Aorta (tissue), 5 donors: ENCODE results near the gene KCTD6. TPM values are rescaled to one million over a fixed set of nuclear protein-coding genes. Genes with fewer than 3 reads are reported as not detected.

ENCODE experiments used
- ATAC-seq: fragments of 200-7000 bp; cut with Tn5 transposase; one replicate; pipeline ENCODE4 v1.9.1; 2022; ENCODE audit warnings: moderate library complexity; ENCODE audit not compliant: low FRiP score
- DNase-seq, 2 donors: peaks; one replicate each; pipeline ENCODE4 v3.0.0-alpha.2; 2020
- H3K27ac ChIP-seq, 2 donors: one replicate each; pipeline ENCODE4 v1.5.1; 2013; ENCODE audit warnings: low read length in 2 of 2, mild to moderate bottlenecking in 2 of 2, moderate library complexity in 2 of 2, control low read depth in 1 of 2, inconsistent platforms in 1 of 2, low read depth in 1 of 2
- H3K27me3 ChIP-seq, 2 donors: one replicate each; pipeline ENCODE4 v1.6.1; 2013; ENCODE audit warnings: control low read depth in 1 of 2, low read length in 1 of 2, mild to moderate bottlenecking in 1 of 2, moderate library complexity in 1 of 2; ENCODE audit not compliant: insufficient read depth in 2 of 2, control insufficient read depth in 1 of 2
- H3K36me3 ChIP-seq, 2 donors: one replicate each; pipeline ENCODE4 v1.6.1; 2013; ENCODE audit warnings: control low read depth in 1 of 2, low read length in 1 of 2, mild to moderate bottlenecking in 1 of 2; ENCODE audit not compliant: insufficient read depth in 2 of 2, control insufficient read depth in 1 of 2
- H3K4me1 ChIP-seq, 2 donors: one replicate each; pipeline ENCODE4 v1.6.1; 2013; ENCODE audit warnings: low read length in 2 of 2, control low read depth in 1 of 2, mild to moderate bottlenecking in 1 of 2, moderate library complexity in 1 of 2; ENCODE audit not compliant: insufficient read depth in 2 of 2, control insufficient read depth in 1 of 2
- H3K4me3 ChIP-seq, 2 donors: one replicate each; pipeline ENCODE4 v1.5.1; 2013; ENCODE audit warnings: low read length in 2 of 2, control low read depth in 1 of 2, mild to moderate bottlenecking in 1 of 2
- H3K9me3 ChIP-seq: one replicate; pipeline ENCODE4 v1.6.1; 2013; ENCODE audit warnings: mild to moderate bottlenecking, low read length; ENCODE audit not compliant: control insufficient read depth
- whole genome bisulfite sequencing, 2 donors: extraction: QIAGEN DNeasy Blood & Tissue Kit; methylation state at CpG; one replicate each; pipeline ENCODE4 v1.1.7; 2013; 5-methylcytosine and 5-hydroxymethylcytosine counted together
- intact Hi-C, 2 donors: fragments of 100-400 bp; cut with DNase I; formaldehyde crosslinking; loops; one replicate each; pipeline versions ENCODE4 v1.14.2 to v1.15.0; 2022
- polyA plus RNA-seq, 2 donors: library from polyadenylated mRNA; stranded (reverse); fragments of 200-250 nt; gene quantifications; one replicate each; pipeline ENCODE4 v1.2.3, GENCODE V29; 2013
- total RNA-seq, 2 donors: library from RNA; stranded (reverse); fragmentation: NEBNext Ultra II Directional; extraction: Animal tissue kit (Norgen Biotek cat#: 25700); gene quantifications; one replicate each; pipeline ENCODE4 v1.2.1, GENCODE V29; 2021
- donor health status: healthy with polysubstance abuse.
- donor health status: Bipolar disorder and iron deficiency.
- donor health status: DM: no; HTN: no; CAD: no.
- donor health status: DM: no; HTN: no; CAD: no.
- donor health status: DM: yes; HTN: yes; CAD: no.

KCTD6 gene
- total and polyA plus RNA-seq, 4 donors = 5.9 to 16.5 (median 10.3) TPM

DNA sequence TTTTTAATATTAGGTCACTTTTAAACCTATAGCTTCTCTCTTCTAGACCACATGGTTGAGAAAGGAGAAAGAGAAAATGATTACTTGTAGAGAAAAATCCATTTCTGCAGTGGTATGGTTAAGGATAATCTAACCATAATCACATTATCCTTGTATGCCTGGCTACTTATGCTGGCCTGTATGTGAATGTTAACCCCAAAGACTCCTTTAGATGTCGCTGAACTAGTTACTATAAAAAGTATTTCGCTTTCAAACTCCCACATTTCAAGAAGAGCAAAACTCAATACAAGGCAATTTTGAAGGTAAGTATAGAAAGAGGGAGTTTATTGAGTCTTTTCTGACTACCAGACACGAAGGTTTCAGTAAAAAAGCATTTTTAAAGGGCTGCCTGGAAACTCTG is 2.2 kb downstream of the KCTD6 start:
- no peaks in the 10 kb centered on the region for H3K9me3 ChIP-seq
- peaks cover 2 to 6% of the 10 kb centered on the region in 2 donors for H3K4me1 ChIP-seq
- WGBS, 2 donors = 75 to 83% methylated on average over 3 of the region's 3 CpGs
- no peaks in the 10 kb centered on the region for H3K27me3 ChIP-seq
- H3K36me3 ChIP-seq = no peaks in the 10 kb centered on the region
- intact Hi-C loops = loop anchor here (2.0 to 5.0 kb wide), 3 partner anchors 62 to 187 kb away; partner anchors contain the start of genes PDHB (in 2 of the 2), HTD2 (in 1 of the 2), PXK (in 1 of the 2) and RPP14 (in 1 of the 2)
- H3K27ac ChIP-seq = no peak overlapping the region
- H3K4me3 ChIP-seq = no peak overlapping the region
- no peak for DNase-seq
- no peak for ATAC-seq

DNA sequence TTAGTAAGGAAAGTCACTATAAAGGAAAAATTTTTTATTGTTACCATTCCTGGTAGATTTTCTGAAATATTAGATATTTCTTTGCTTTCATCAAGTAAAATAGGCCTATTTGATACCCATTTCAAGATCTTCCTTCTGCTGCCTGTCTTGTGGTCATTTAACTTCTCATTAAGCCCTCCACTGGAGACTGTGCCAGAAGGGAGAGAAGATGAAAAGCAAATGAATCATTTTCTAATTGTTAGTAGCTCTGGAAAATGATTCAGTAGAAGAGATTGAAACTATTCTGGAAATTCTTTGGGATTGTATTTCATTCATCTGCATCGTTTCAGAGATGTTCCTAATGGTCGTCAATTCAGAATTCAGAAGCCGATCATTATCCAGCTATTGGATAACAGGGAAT is 3.2 kb downstream of the KCTD6 start:
- no peak overlapping the region for H3K4me3 ChIP-seq
- H3K9me3 ChIP-seq = no peaks in the 10 kb centered on the region
- H3K4me1 ChIP-seq = peaks cover 2 to 6% of the 10 kb centered on the region in 2 donors
- DNase-seq (no peak), ATAC-seq (no peak)
- no peak overlapping the region for H3K27ac ChIP-seq
- WGBS, 2 donors = 73 to 96% methylated on average over 3 of the region's 3 CpGs
- intact Hi-C loops = loop anchor here in 1 of 2 donors (2.0 kb wide), 1 partner anchor 162 kb away; the partner anchor contains the start of gene PXK
- H3K36me3 ChIP-seq = no peaks in the 10 kb centered on the region
- no peaks in the 10 kb centered on the region for H3K27me3 ChIP-seq

- H3K4me3 ChIP-seq = no peak overlapping the region
- H3K9me3 ChIP-seq = no peaks in the 10 kb centered on the region
- intact Hi-C loops = no loop called here
- no peaks in the 10 kb centered on the region for H3K27me3 ChIP-seq
- ATAC-seq (no peak), DNase-seq (no peak)
- 86 to 88% methylated on average over 5 of the region's 5 CpGs for WGBS, 2 donors
- peaks cover 2 to 6% of the 10 kb centered on the region in 2 donors for H3K4me1 ChIP-seq
- peaks cover 0 to 2% of the 10 kb centered on the region in 2 donors for H3K36me3 ChIP-seq
- no peak overlapping the region for H3K27ac ChIP-seq
Observed at GRCh38 chr3:58496206-58496857, 4.4 kb downstream of the KCTD6 start.

GRCh38 chr3:58497097-58497496 is 5.2 kb downstream of the KCTD6 start:
- 2 to 6% methylated on average over 1 of the region's 1 CpG for WGBS, 2 donors
- H3K27me3 ChIP-seq = no peaks in the 10 kb centered on the region
- no peak overlapping the region for H3K4me3 ChIP-seq
- H3K36me3 ChIP-seq = peaks cover 0 to 3% of the 10 kb centered on the region in 2 donors
- H3K9me3 ChIP-seq = no peaks in the 10 kb centered on the region
- no peak for DNase-seq
- intact Hi-C loops = no loop called here
- no peak for ATAC-seq
- peaks cover 2 to 6% of the 10 kb centered on the region in 2 donors for H3K4me1 ChIP-seq
- H3K27ac ChIP-seq = no peak overlapping the region

DNA sequence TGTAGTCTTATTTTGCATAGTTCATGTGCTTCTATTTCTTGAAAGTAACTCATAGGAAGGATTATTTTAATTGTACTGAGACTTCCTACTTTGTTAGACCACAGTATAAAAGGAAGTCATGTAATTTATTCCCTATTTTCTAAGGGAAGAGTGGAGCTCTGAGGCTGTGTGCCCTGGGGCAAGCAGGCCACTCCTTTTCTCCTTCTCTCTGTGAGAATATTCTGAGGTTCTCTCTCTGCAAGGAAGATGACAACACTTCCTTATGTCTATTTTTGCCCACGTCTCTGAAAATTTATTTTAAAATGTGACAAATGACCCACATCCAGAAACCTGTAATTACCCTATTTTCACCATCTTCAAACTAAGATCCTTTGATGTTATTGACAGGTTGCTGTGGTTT is 11.0 kb downstream of the KCTD6 start:
- H3K9me3 ChIP-seq = no peaks in the 10 kb centered on the region
- H3K4me3 ChIP-seq = no peak overlapping the region
- H3K27ac ChIP-seq = no peak overlapping the region
- no peak for ATAC-seq
- no peaks in the 10 kb centered on the region for H3K27me3 ChIP-seq
- 7 to 24% methylated on average over 1 of the region's 1 CpG for WGBS, 2 donors
- H3K36me3 ChIP-seq = peaks cover 0 to 6% of the 10 kb centered on the region in 2 donors
- intact Hi-C loops = no loop called here
- no peak for DNase-seq
- H3K4me1 ChIP-seq = peaks cover 0 to 2% of the 10 kb centered on the region in 2 donors

GRCh38 chr3:58507356-58508078 is 15.6 kb downstream of the KCTD6 start:
- no peak overlapping the region for H3K4me3 ChIP-seq
- no peaks in the 10 kb centered on the region for H3K27me3 ChIP-seq
- WGBS, 2 donors = 67 to 68% methylated on average over 2 of the region's 2 CpGs
- intact Hi-C loops = no loop called here
- DNase-seq (no peak), ATAC-seq (no peak)
- peaks cover 3 to 10% of the 10 kb centered on the region in 2 donors for H3K36me3 ChIP-seq
- H3K4me1 ChIP-seq = no peaks in the 10 kb centered on the region
- H3K9me3 ChIP-seq = no peaks in the 10 kb centered on the region
- H3K27ac ChIP-seq = no peak overlapping the region

GRCh38 chr3:58508437-58508836 is 16.5 kb downstream of the KCTD6 start:
- Histone ChIP-seq H3K27me3 (no peaks in the 10 kb centered on the region), H3K4me3 (no peak overlapping the region), H3K36me3 (peaks cover 3 to 14% of the 10 kb centered on the region in 2 donors), H3K4me1 (no peaks in the 10 kb centered on the region), H3K27ac (no peak overlapping the region), H3K9me3 (no peaks in the 10 kb centered on the region)
- DNase-seq (no peak), ATAC-seq (no peak)
- intact Hi-C loops = no loop called here
- 69 to 73% methylated on average over 6 of the region's 6 CpGs for WGBS, 2 donors

GRCh38 chr3:58514405-58514804 is 22.5 kb downstream of the KCTD6 start:
- ATAC-seq = no peak
- no peaks in the 10 kb centered on the region for H3K27me3 ChIP-seq
- DNase-seq = no peak
- WGBS, 2 donors = 88 to 89% methylated on average over 3 of the region's 3 CpGs
- H3K9me3 ChIP-seq = no peaks in the 10 kb centered on the region
- no peak overlapping the region for H3K4me3 ChIP-seq
- intact Hi-C loops = no loop called here
- H3K27ac ChIP-seq = no peak overlapping the region
- no peaks in the 10 kb centered on the region for H3K4me1 ChIP-seq
- H3K36me3 ChIP-seq = peaks cover 10 to 18% of the 10 kb centered on the region in 2 donors
